Body of pancreas (tissue), 4 donors: Measurements from ENCODE around the gene UBE2G2. TPM values are rescaled to one million over a fixed set of nuclear protein-coding genes. Genes with fewer than 3 reads are reported as not detected.

Source experiments
- ATAC-seq: fragments of 150-250 bp; one replicate; pipeline ENCODE4 v1.9.1; 2016
- DNase-seq, 4 donors: peaks; one replicate each; pipeline ENCODE4 v3.0.0-alpha.2; 2019
- H3K27ac ChIP-seq, 4 donors: fragments of 200-600 bp; sonication (generic); 1 replicate in 3 of 4; 2 replicates in 1 of 4; pipeline versions ENCODE4 v1.5.1 to v1.6.1; 2016 to 2019; ENCODE audit warnings: mild to moderate bottlenecking in 1 of 4, mixed read lengths in 1 of 4, moderate library complexity in 1 of 4
- H3K27me3 ChIP-seq, 2 donors: fragments of 200-600 bp; sonication (generic); one replicate each; pipeline ENCODE4 v1.6.0; 2016; ENCODE audit warnings: mild to moderate bottlenecking in 1 of 2
- H3K36me3 ChIP-seq, 2 donors: fragments of 200-600 bp; sonication (generic); replicated peaks in 1 of 2; 2 replicates each; pipeline ENCODE4 v1.5.1; 2016; ENCODE audit warnings: low read depth in 2 of 2; ENCODE audit not compliant: insufficient read depth in 1 of 2
- H3K4me1 ChIP-seq: fragments of 200-600 bp; sonication (generic); one replicate; pipeline ENCODE4 v1.6.0; 2016
- H3K4me3 ChIP-seq, 2 donors: fragments of 200-600 bp; sonication (generic); 1 replicate in 1 of 2; 2 replicates in 1 of 2; pipeline ENCODE4 v1.5.1; 2016 to 2019
- H3K9me3 ChIP-seq, 3 donors: fragments of 200-600 bp; sonication (generic); 1 replicate in 2 of 3; 2 replicates in 1 of 3; pipeline ENCODE4 v1.5.1; 2016
- POLR2A ChIP-seq, 3 donors: fragments of 450-650 bp; IDR thresholded peaks; one replicate each; pipeline ENCODE4 v1.6.1; 2016; ENCODE audit warnings: antibody characterized with exemption in 3 of 3, mild to moderate bottlenecking in 2 of 3
- WGBS, 2 donors: methylation state at CpG; one replicate each; pipeline ENCODE4 v1.1.5; 2017; 5-methylcytosine and 5-hydroxymethylcytosine counted together
- intact Hi-C: fragments of 100-400 bp; cut with DNase I; formaldehyde crosslinking; loops from one replicate; pipeline ENCODE4 v1.15.1; 2023
- total RNA-seq, 2 donors: library from RNA; depleted of rRNA; stranded (reverse); fragments of >200 nt; gene quantifications; one replicate each; pipeline ENCODE4 v1.1.0, GENCODE V29; 2016
- TF ChIP-seq, protein P1 (sequence below), 7 experiments: fragments of 450-650 bp in 4 of 7; fragments of 200-600 bp in 3 of 7; sonication (generic) in 3 of 7; IDR thresholded peaks; one replicate each; pipeline ENCODE4 v1.5.1; 2016 to 2019; ENCODE audit warnings: antibody characterized with exemption in 7 of 7

UBE2G2 gene
- total RNA-seq, 2 donors from 2014 or later = 61.7 to 64.3 TPM

GRCh38 chr21:44765231-44766013, 36.2 kb downstream of the UBE2G2 start:
- DNase-seq = no peak
- no peaks in the 10 kb centered on the region for H3K27me3 ChIP-seq
- 26 to 38% methylated on average over 10 to 12 of the region's 12 CpGs for WGBS, 2 donors
- intact Hi-C loops = no loop called here
- no peak overlapping the region for H3K27ac ChIP-seq
- no peaks in the 10 kb centered on the region for H3K4me1 ChIP-seq
- no peak for TF ChIP-seq POLR2A (IDR thresholded peaks at IDR 0.05)
- TF ChIP-seq, protein P1, sequence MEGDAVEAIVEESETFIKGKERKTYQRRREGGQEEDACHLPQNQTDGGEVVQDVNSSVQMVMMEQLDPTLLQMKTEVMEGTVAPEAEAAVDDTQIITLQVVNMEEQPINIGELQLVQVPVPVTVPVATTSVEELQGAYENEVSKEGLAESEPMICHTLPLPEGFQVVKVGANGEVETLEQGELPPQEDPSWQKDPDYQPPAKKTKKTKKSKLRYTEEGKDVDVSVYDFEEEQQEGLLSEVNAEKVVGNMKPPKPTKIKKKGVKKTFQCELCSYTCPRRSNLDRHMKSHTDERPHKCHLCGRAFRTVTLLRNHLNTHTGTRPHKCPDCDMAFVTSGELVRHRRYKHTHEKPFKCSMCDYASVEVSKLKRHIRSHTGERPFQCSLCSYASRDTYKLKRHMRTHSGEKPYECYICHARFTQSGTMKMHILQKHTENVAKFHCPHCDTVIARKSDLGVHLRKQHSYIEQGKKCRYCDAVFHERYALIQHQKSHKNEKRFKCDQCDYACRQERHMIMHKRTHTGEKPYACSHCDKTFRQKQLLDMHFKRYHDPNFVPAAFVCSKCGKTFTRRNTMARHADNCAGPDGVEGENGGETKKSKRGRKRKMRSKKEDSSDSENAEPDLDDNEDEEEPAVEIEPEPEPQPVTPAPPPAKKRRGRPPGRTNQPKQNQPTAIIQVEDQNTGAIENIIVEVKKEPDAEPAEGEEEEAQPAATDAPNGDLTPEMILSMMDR (IDR thresholded peaks at IDR 0.05) = no peak
- peaks cover 0 to under 1% of the 10 kb centered on the region in 2 donors for H3K36me3 ChIP-seq
- H3K9me3 ChIP-seq = no peaks in the 10 kb centered on the region
- no peak for ATAC-seq
- H3K4me3 ChIP-seq = no peak overlapping the region

- H3K9me3 ChIP-seq = no peaks in the 10 kb centered on the region
- no peaks in the 10 kb centered on the region for H3K27me3 ChIP-seq
- H3K4me3 ChIP-seq = no peak overlapping the region
- ATAC-seq (no peak), DNase-seq (no peak)
- TF ChIP-seq, protein P1 (IDR thresholded peaks at IDR 0.05) = no peak
- TF ChIP-seq POLR2A (IDR thresholded peaks at IDR 0.05) = no peak
- intact Hi-C loops = no loop called here
- H3K4me1 ChIP-seq = no peaks in the 10 kb centered on the region
- no peak overlapping the region for H3K27ac ChIP-seq
- no peaks in the 10 kb centered on the region for H3K36me3 ChIP-seq
- WGBS, 2 donors = 66% methylated on average over 20 of the region's 26 CpGs; no CpG with 5 or more reads in 1 of the 2 donors
These were observed 37.0 kb downstream of the UBE2G2 start for GRCh38 chr21:44764319-44765230.

DNA sequence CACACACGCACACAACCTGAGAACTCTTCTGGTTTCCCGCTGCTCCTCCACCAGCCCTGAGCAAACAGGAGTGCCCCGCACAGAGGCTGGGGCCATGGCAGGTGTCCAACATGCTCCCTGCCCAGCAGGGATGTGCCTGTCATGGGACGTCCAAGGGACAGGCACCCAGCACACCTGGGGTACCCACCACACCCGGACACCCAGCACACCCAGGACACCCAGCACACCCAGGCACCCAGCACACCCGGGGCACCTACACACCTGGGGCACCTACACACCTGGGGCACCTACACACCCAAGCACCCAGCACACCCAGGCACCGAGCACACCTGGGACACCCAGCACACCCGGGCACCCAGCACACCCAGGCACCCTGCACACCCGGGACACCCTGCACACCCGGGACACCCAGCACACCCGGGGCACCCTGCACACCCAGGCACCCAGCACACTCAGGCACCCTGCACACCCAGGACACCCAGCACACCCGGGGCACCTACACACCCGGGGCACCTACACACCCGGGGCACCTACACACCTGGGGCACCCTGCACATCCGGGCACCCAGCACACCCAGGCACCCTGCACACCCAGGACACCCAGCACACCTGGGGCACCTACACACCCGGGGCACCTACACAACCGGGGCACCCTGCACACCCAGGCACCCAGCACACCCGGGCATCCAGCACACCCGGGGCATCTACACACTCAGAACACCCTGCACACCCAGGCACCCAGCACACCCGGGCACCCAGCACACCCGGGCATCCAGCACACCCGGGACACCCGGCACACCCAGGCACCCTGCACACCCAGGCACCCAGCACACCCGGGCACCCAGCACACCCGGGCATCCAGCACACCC, 37.9 kb downstream of the UBE2G2 start:
- DNase-seq (no peak), ATAC-seq (no peak)
- H3K36me3 ChIP-seq = no peaks in the 10 kb centered on the region
- H3K27ac ChIP-seq = no peak overlapping the region
- H3K27me3 ChIP-seq = no peaks in the 10 kb centered on the region
- 40 to 55% methylated on average over 6 to 15 of the region's 25 CpGs for WGBS, 2 donors
- H3K4me1 ChIP-seq = no peaks in the 10 kb centered on the region
- intact Hi-C loops = no loop called here
- TF ChIP-seq, protein P1 (IDR thresholded peaks at IDR 0.05) = no peak
- no peak for TF ChIP-seq POLR2A (IDR thresholded peaks at IDR 0.05)
- H3K4me3 ChIP-seq = no peak overlapping the region
- H3K9me3 ChIP-seq = no peaks in the 10 kb centered on the region

DNA sequence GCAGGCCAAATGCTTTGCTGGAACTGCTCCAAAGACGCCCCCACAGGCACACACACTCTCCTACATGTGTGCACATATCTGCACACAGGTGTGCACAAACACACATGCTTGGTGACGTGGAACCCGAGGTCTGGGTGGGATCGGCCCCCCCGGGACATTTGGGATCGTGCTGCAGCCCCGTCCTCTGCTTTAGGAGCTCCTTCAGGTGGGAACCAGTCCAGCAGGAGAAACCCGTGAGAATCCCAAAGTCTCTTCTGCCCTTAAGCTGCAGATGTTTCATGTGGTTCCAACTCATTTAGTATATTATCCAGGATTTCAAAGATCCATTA, 38.6 kb downstream of the UBE2G2 start:
- H3K9me3 ChIP-seq = no peaks in the 10 kb centered on the region
- no peak for DNase-seq
- 39 to 57% methylated on average over 7 to 8 of the region's 8 CpGs for WGBS, 2 donors

More for the DNA sequence above, 38.6 kb downstream of the UBE2G2 start:
- no peak for ATAC-seq
- H3K4me1 ChIP-seq = no peaks in the 10 kb centered on the region
- no peak overlapping the region for H3K27ac ChIP-seq
- intact Hi-C loops = no loop called here
- TF ChIP-seq, protein P1 (IDR thresholded peaks at IDR 0.05) = no peak
- TF ChIP-seq POLR2A (IDR thresholded peaks at IDR 0.05) = no peak
- no peaks in the 10 kb centered on the region for H3K27me3 ChIP-seq
- no peaks in the 10 kb centered on the region for H3K36me3 ChIP-seq
- H3K4me3 ChIP-seq = no peak overlapping the region
